GM23338 (cell line): ENCODE data around the gene FGFBP1.

Source experiments
- EZH2 ChIP-seq: fragments of 200-600 bp; sonication (generic); IDR thresholded peaks from one replicate; pipeline ENCODE4 v1.8.0; 2017; ENCODE audit warnings: antibody characterized with exemption, mild to moderate bottlenecking, low read depth; ENCODE audit not compliant: unreplicated experiment
- EZH2phosphoT487 ChIP-seq: fragments of 200-600 bp; sonication (generic); IDR thresholded peaks from one replicate; pipeline ENCODE4 v1.8.1; 2018; ENCODE audit warnings: antibody characterized with exemption; ENCODE audit not compliant: unreplicated experiment
- TF ChIP-seq, protein P1 (sequence below), 2 experiments: fragments of 200-600 bp in 1 of 2; sonication (generic) in 1 of 2; conservative IDR thresholded peaks; 2 replicates each; pipeline versions ENCODE4 v1.5.1 to v1.6.1; 2016 to 2017; ENCODE audit warnings: antibody characterized with exemption in 2 of 2, low read depth in 2 of 2, mild to moderate bottlenecking in 2 of 2, moderate library complexity in 1 of 2
- TF ChIP-seq, protein P2 (sequence below): IDR thresholded peaks from one replicate; pipeline ENCODE4 v1.6.1; 2018; ENCODE audit warnings: antibody characterized with exemption; ENCODE audit not compliant: unreplicated experiment

DNA sequence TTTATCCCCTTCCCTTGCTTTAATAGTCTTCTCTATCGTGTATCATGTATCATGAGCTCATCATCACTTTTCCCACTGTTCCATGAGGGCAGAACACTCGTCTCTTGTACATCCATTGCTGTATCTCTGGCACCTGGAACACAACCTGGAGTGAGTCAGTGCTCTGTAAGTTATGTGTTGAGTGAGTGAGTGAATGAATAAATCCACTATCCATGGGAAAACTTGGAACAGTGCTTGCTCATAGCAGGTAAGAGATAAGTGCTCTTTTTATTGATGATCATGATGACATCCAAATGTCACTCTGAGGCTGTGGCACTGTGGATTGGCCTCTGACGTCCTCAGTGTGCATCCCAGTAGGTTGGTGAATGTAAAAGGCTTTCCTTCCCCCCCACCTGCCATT is 4.3 kb downstream of the FGFBP1 start:
- TF ChIP-seq, protein P1, sequence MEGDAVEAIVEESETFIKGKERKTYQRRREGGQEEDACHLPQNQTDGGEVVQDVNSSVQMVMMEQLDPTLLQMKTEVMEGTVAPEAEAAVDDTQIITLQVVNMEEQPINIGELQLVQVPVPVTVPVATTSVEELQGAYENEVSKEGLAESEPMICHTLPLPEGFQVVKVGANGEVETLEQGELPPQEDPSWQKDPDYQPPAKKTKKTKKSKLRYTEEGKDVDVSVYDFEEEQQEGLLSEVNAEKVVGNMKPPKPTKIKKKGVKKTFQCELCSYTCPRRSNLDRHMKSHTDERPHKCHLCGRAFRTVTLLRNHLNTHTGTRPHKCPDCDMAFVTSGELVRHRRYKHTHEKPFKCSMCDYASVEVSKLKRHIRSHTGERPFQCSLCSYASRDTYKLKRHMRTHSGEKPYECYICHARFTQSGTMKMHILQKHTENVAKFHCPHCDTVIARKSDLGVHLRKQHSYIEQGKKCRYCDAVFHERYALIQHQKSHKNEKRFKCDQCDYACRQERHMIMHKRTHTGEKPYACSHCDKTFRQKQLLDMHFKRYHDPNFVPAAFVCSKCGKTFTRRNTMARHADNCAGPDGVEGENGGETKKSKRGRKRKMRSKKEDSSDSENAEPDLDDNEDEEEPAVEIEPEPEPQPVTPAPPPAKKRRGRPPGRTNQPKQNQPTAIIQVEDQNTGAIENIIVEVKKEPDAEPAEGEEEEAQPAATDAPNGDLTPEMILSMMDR (conservative IDR thresholded peaks at IDR 0.05; ENCODE audit: low read depth in 2 of 2), result no peak
- TF ChIP-seq EZH2phosphoT487, result no peak
- TF ChIP-seq, protein P2, sequence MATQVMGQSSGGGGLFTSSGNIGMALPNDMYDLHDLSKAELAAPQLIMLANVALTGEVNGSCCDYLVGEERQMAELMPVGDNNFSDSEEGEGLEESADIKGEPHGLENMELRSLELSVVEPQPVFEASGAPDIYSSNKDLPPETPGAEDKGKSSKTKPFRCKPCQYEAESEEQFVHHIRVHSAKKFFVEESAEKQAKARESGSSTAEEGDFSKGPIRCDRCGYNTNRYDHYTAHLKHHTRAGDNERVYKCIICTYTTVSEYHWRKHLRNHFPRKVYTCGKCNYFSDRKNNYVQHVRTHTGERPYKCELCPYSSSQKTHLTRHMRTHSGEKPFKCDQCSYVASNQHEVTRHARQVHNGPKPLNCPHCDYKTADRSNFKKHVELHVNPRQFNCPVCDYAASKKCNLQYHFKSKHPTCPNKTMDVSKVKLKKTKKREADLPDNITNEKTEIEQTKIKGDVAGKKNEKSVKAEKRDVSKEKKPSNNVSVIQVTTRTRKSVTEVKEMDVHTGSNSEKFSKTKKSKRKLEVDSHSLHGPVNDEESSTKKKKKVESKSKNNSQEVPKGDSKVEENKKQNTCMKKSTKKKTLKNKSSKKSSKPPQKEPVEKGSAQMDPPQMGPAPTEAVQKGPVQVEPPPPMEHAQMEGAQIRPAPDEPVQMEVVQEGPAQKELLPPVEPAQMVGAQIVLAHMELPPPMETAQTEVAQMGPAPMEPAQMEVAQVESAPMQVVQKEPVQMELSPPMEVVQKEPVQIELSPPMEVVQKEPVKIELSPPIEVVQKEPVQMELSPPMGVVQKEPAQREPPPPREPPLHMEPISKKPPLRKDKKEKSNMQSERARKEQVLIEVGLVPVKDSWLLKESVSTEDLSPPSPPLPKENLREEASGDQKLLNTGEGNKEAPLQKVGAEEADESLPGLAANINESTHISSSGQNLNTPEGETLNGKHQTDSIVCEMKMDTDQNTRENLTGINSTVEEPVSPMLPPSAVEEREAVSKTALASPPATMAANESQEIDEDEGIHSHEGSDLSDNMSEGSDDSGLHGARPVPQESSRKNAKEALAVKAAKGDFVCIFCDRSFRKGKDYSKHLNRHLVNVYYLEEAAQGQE, result no peak
- no peak for TF ChIP-seq EZH2
